Liver (tissue), 3 donors: ENCODE data around the gene MIB2.

Source experiments
- ATF3 ChIP-seq: IDR thresholded peaks from 2 replicates; pipeline ENCODE4 v1.6.1; 2016; ENCODE audit warnings: antibody characterized with exemption
- CTCF ChIP-seq: fragments of 150-350 bp; IDR thresholded peaks from 2 replicates; pipeline ENCODE4 v1.5.1; 2017; ENCODE audit warnings: improper control_type of control experiment, low read depth, low read length; ENCODE audit not compliant: missing input control
- EGR1 ChIP-seq, 2 donors: IDR thresholded peaks; 2 replicates each; pipeline ENCODE4 v1.6.1; 2016 to 2018; ENCODE audit warnings: antibody characterized with exemption in 2 of 2, low read depth in 2 of 2
- FOXA1 ChIP-seq: IDR thresholded peaks from 2 replicates; pipeline ENCODE4 v1.6.1; 2016; ENCODE audit warnings: antibody characterized with exemption
- GABPA ChIP-seq, 2 donors: IDR thresholded peaks in 1 of 2; conservative IDR thresholded peaks in 1 of 2; 2 replicates each; pipeline ENCODE4 v1.6.1; 2016; ENCODE audit warnings: antibody characterized with exemption in 2 of 2, mild to moderate bottlenecking in 1 of 2, moderate library complexity in 1 of 2
- JUND ChIP-seq, 2 donors: IDR thresholded peaks; 2 replicates each; pipeline ENCODE4 v1.6.1; 2016; ENCODE audit warnings: antibody characterized with exemption in 2 of 2
- RAD21 ChIP-seq, 2 donors: IDR thresholded peaks; 2 replicates each; pipeline ENCODE4 v1.6.1; 2016; ENCODE audit warnings: antibody characterized with exemption in 2 of 2, mild to moderate bottlenecking in 2 of 2
- REST ChIP-seq: IDR thresholded peaks from 2 replicates; pipeline ENCODE4 v1.6.1; 2016; ENCODE audit warnings: antibody characterized with exemption, mild to moderate bottlenecking
- RXRA ChIP-seq, 2 donors: IDR thresholded peaks; 2 replicates each; pipeline ENCODE4 v1.6.1; 2017 to 2018; ENCODE audit warnings: antibody characterized with exemption in 2 of 2, mild to moderate bottlenecking in 1 of 2
- SP1 ChIP-seq: IDR thresholded peaks from 2 replicates; pipeline ENCODE4 v1.6.1; 2018; ENCODE audit warnings: antibody characterized with exemption, mild to moderate bottlenecking
- TAF1 ChIP-seq: conservative IDR thresholded peaks from 2 replicates; pipeline ENCODE4 v1.6.1; 2016; ENCODE audit warnings: antibody characterized with exemption, mild to moderate bottlenecking
- YY1 ChIP-seq: IDR thresholded peaks from 2 replicates; pipeline ENCODE4 v1.6.1; 2016; ENCODE audit warnings: antibody characterized with exemption, mild to moderate bottlenecking
- ZBTB33 ChIP-seq: IDR thresholded peaks from 2 replicates; pipeline ENCODE4 v1.6.1; 2016; ENCODE audit warnings: antibody characterized with exemption
- donor health status: healthy.
- donor health status: healthy.

GRCh38 chr1:1621173-1622009 is 6.1 kb downstream of the MIB2 start:
- no peak for TF ChIP-seq REST
- no peak for TF ChIP-seq CTCF
- TF ChIP-seq TAF1 = no peak
- TF ChIP-seq SP1 = no peak
- TF ChIP-seq RXRA (IDR thresholded peaks at IDR 0.05) = no peak
- TF ChIP-seq JUND (IDR thresholded peaks at IDR 0.05) = no peak
- TF ChIP-seq ZBTB33 = no peak
- TF ChIP-seq EGR1 (IDR thresholded peaks at IDR 0.05; ENCODE audit: low read depth in 2 of 2) = no peak
- no peak for TF ChIP-seq GABPA (IDR thresholded peaks at IDR 0.05 in 1 of 2, conservative IDR thresholded peaks at IDR 0.05 in 1 of 2)
- TF ChIP-seq ATF3 = no peak
- no peak for TF ChIP-seq FOXA1
- no peak for TF ChIP-seq RAD21 (IDR thresholded peaks at IDR 0.05)
- TF ChIP-seq YY1 = no peak
